GM12892 (cell line): Measurements from ENCODE around the gene TPRG1.

ENCODE experiments used
- POLR2A ChIP-seq: IDR thresholded peaks from 2 replicates; pipeline ENCODE4 v1.6.1; 2011; ENCODE audit warnings: low read depth, low read length, control low read depth
- POLR2AphosphoS5 ChIP-seq: IDR thresholded peaks from 2 replicates; pipeline ENCODE4 v1.6.1; 2011; ENCODE audit warnings: low read depth, low read length, control low read depth
- TAF1 ChIP-seq: IDR thresholded peaks from 2 replicates; pipeline ENCODE4 v1.6.1; 2011; ENCODE audit warnings: low read depth, mild to moderate bottlenecking, control low read depth, low read length, borderline replicate concordance

DNA sequence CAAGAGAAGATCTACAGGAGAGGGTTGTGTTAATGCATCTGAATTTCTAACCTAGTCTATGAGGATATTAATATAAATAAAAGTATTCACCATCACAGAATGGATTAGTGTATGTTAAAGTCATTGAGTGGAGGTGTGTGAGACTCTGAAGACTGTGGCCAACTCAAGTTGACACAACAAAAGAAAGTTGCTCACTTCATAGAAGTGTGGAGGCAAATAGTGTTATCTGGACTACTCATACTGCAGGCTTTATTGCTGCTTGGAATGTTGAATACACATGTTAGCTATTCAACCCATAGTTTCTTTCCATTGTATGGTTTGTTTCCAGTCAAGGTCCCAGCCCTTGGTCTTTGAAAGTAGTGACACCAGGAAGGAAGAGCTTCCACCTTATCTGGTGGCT lies 38.0 kb upstream of the TPRG1 start:
- TF ChIP-seq POLR2A (no peak), TAF1 (no peak), POLR2AphosphoS5 (no peak)
